GM20431 (cell line): Measurements from ENCODE around the gene LOX.
"Not testable (repeated sequence)": the region's sequence is repeated elsewhere in the genome, so short reads cannot be mapped to it uniquely, and the experiment has no call there.

ENCODE experiments used
- in situ Hi-C: fragments of 300-500 bp; cut with MseI, MboI; formaldehyde crosslinking; loops from one replicate; pipeline ENCODE4 v1.15.0; 2020; ENCODE audit warnings: low sequenced_read_pairs; ENCODE audit not compliant: unreplicated experiment

The LOX gene

GRCh38 chr5:122099060-122099790, 21.2 kb upstream of the LOX start:
- in situ Hi-C loops: no loop called here

- in situ Hi-C loops: no loop called here
Measured at GRCh38 chr5:122097391-122097790, 19.3 kb upstream of the LOX start.

DNA sequence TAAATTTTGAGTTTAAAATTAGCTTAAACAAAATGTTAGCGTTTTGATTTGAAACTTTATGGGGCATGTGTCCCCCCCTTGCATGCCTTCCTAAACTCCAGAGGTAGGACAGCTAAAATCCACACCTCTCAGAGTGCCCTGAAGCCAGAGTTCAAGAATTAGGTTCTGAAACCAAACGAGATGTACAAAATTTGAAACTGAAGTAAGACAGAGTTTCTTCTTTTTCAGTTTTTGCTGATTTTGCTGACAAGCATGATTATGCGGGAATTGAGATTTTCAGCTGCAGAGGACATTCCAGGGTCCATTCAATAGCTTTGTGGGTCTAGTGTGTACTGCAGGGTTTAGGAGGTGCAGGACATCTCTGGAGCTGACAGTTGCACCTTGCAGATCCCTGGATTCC, 17.1 kb upstream of the LOX start:
- in situ Hi-C loops: no loop called here

- in situ Hi-C loops: not testable (repeated sequence)
Measured at GRCh38 chr5:122094251-122094650, 16.2 kb upstream of the LOX start.

GRCh38 chr5:122093415-122094180, 15.5 kb upstream of the LOX start:
- in situ Hi-C loops: no loop called here

DNA sequence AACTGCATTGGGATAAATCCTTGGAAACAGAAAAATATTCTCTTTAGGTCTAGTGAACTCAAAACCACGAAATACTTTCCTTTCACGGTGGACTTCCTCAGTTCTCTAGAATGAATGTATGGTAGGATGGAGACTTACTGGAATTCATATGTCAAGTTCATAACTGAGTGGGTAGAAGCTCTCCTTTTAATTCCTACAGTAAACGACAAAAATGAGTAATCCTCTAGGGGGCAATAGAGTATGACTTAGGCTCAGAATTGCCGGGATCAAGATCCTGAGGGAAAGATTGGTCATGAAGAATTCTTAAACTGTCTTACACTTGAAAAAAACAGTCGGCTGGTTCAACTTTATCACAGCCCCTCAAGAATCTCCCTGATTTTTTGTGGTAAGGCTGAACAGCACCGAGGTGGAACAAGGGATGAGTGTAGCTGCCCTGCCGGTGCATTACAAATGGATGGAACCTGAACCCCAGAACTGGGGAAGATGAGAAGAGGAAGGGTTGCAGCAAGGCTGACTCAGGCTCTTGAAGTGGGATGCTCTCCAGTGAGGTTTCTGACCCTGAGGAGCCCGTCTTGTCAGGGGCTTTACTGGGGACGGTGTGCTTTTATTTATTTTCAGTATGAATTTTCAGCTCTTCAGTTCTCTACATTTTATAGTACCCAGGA, 14.0 kb upstream of the LOX start:
- in situ Hi-C loops: no loop called here

DNA sequence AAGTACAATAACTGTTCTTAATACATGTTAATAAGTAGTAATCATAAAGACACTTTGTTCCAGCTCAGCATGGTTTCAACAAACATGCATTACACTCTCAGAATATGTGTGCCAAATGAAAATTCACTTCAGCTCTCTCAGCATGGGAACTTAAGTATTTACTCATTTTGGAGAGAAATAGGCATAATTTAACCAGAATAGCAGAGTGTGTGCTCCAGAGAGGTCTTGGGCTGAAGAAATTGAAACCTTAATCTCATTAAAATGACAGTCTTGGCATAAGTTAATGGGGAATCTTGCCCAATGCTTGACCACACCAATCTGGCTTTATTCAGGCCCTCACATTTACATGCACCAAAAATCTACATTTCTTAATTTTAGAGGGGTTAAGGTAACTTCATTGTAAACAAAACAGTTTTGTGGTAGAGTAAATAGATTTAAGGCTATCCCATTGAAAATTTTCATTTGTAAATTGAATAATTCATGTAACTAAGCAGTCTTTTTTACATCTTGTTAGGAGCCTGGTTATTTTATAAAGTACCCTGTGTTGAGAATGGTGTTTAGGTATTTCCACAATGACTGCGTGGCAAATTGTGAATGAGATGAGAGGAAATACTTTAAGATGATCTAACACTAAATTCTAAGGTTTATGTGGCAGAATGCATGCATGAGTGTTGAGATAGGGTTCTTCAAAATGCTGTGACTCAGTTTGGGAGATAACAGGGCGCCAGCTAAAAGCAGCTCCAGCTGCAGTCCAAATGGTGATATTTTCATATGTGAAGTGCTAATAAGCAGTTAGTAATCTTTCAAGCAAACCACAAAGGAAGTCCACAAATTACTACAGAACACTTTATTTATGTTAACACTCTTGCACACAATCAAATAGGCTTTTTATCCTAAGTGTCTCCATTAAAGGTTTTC, 11.3 kb upstream of the LOX start:
- in situ Hi-C loops: no loop called here

DNA sequence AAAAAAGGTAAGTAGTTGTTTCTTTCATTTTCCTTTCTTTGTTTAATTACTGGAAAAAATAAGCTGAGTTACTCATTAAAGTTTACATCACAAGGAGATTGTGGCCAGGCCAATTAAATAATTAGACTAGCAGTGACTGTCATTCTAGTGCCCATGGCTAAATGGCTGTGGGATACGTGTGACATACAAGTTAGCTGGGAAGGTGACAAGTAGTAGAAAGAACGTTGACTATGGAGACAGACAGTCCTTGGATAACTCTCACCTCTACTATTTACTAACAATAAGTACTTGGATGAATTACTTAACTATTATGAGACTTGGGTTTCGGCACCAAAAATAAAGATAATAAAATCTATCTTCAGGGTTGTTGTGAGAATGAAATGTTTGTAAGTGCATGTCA, 7.0 kb upstream of the LOX start:
- in situ Hi-C loops: no loop called here

GRCh38 chr5:122083535-122083934, 5.5 kb upstream of the LOX start:
- in situ Hi-C loops: no loop called here

DNA sequence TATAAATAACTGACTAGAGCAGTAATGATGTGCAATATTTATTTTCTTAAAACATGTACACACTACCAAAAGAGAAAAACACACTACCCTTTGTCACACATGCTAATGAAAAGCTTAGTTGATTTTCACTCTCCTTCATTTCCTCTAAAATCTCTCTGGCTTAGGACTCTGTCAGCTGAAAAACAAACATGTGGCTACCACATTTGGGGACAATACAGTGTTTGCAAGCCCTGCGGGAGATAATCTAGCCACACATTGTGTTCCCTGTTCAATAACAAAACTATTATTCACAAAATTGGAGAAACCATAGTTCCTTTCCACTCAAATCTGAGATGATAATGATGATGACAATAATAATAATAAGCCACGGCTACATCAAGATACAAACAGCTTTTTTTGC, 3.5 kb upstream of the LOX start:
- in situ Hi-C loops: no loop called here

DNA sequence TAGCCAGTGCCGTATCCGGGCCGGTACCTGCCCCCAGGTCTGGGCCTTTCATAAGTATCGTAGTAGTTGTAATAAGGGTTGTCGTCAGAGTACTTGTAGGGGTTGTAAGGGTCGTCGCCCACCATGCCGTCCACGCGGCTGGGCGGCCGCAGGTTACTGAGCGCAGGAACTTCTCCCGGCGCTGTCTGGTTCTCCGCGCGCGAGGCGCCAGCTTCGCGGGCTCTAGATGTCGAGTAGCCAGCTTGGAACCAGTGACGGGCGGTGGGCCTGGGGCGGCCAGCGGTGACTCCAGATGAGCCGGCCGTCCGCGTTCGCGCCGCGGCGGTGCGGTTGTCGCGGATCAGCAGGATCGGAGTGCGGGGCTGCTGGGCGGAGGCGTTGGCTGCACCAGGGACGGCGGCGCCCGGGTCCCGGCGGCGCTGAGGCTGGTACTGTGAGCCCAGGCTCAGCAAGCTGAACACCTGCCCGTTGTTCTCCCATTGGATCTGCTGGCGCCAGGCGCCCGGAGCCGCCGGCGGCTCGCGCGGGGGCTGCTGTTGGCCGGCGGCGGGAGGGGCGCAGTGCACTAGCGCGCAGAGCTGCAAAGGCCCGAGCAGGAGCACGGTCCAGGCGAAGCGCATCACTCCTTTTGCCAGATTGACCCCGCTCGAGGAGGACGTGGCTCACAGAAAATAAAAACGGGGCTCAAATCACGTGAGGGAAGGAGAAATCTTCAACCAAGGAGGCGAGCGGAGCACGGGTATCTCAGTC, 518 bp downstream of the LOX start:
- in situ Hi-C loops: no loop called here

DNA sequence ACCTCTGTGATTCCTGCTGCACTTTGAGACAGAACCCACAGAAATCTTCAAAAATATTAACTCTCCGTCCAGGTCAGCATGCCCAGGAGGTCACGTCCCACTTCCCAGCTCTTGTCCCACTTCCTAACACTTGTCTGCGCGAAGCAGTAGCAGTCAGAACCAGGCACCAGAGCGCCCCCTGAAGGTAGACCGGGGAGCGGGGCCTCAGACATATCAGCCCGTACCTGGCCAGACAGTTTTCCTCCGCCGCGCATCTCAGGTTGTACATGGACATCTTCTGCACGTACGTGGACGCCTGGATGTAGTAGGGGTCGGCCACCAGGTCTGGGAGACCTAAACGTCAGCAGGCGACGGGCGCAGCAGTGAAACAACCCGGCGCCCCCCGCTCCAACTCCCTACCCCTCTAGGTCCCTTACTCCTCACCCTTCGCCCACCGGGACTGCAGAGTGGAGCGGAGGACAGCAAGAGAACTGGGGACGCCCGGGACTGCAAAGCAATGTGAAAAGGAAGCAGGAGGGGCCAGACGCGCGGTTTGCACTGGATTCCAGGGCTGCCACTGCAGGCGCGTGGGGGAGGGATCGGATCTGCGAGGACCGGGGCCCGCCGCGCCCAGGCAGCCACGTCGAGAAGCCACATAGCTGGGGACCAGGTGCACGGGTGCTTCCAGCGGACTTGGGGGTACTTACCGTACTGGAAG, 1.2 kb downstream of the LOX start:
- in situ Hi-C loops: no loop called here

DNA sequence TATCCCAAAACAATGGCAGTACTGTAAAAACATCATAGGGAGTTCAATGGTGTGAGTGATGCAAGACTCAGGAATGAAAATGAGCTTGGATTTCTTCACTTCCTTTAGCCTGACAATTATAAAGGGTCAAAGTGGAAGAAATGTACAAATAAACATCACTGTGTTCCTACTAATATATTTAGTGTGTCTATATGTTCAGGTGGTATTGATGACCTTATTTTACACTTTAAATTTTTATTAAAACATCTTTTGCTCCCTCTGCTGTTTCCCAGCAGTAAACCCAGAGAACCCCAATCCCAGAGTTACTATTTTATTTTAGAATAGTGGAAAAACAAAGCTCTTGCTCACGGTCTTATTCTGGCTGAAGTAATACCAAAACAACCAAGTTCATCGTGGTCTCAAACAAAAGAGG, 2.0 kb downstream of the LOX start:
- in situ Hi-C loops: no loop called here

DNA sequence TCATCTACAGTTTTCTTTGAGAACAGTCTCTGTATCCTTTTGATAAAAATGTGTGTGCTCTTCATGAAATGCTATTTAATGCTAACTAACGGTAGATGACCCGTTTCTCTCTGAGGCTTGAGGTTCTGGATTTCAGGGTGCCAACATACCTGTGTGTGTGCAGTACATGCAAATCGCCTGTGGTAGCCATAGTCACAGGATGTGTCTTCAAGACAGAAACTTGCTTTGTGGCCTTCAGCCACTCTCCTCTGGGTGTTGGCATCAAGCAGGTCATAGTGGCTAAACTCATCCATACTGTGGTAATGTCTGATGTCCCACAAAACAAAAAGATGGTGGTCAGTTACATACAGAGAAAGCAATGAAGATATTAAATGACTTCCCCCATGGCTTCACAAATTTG, 4.2 kb downstream of the LOX start:
- in situ Hi-C loops: no loop called here

DNA sequence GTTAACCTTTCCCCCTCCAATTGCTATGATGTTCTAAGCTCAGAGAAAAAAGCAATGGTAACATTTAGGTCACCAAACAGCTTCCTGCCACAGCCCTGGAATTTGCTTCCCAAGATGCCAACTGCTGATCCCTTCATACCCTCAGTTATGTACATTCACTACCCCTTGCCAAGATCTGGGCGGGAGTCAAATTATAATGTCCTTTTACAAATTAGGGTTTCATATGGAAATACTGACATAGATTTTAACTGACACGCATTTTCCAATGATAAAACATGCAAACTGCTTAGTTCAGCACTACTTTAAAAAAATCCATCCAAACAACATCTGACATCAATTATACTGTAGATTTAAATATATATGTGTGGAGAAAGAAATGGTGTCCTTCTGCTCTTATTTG, 5.0 kb downstream of the LOX start:
- in situ Hi-C loops: no loop called here

DNA sequence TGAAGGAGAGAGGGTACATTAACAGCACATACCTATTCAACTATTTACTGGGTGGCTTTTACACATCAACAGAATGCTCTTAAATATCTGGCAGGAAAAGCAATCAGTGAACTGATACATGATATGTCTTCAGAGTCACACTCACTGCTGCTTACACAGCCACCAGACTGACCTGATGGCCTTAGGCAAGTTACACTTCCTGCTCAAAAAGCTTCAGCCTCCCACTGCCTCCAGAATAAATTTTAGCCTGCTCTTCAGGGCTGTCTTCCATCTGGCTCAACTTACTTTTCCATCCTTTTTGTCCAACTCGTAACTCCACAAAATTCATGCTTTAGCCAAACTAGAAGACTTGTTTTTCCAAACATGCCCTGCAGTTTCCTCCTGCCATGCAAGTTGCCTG, 10.7 kb downstream of the LOX start:
- in situ Hi-C loops: no loop called here

- in situ Hi-C loops: no loop called here
Measured at GRCh38 chr5:122064992-122065391, 13.1 kb downstream of the LOX start.

GRCh38 chr5:122063836-122064235, 14.2 kb downstream of the LOX start:
- in situ Hi-C loops: no loop called here

GRCh38 chr5:122062205-122062604, 15.9 kb downstream of the LOX start:
- in situ Hi-C loops: no loop called here
